Esophagus muscularis mucosa (tissue), 4 donors: ENCODE results near the gene LGALS13. TPM values are rescaled to one million over a fixed set of nuclear protein-coding genes. Genes with fewer than 3 reads are reported as not detected.

Source experiments
- small RNA-seq, 3 donors: library from RNA; depleted of rRNA; stranded (forward); fragments of <200 nt; gene quantifications; one replicate each; pipeline ENCODE3, GENCODE V24; 2016
- total RNA-seq, 4 donors: library from RNA; depleted of rRNA; stranded (reverse); fragments of >200 nt; gene quantifications; one replicate each; pipeline versions ENCODE4 v1.1.0 to v1.2.1, GENCODE V29; 2016

LGALS13 gene
- total RNA-seq, 4 donors from 2014 or later = not detected

Small RNAs within 50 kb of the gene (small RNA-seq; reads per million reads assigned to genes)
- gene AC005176.2 = 0 reads per million in 3 donors
- gene RPS29P24 = 0 reads per million in 3 donors
- 0 reads per million in 3 donors for gene RPS29P25
- gene RPS29P26 = 0 reads per million in 3 donors
- gene RPS29P30 = 0 reads per million in 3 donors

Other genes starting within 250 kb of the LGALS13 start
- 10 to 100 TPM; 31.6 to 47.2 (median 41.5) TPM for gene PAF1, start 211.4 kb upstream of the LGALS13 start, total RNA-seq
- gene MED29, start 211.1 kb upstream of the LGALS13 start, total RNA-seq = 10 to 100 TPM; 24.9 to 58.0 (median 38.3) TPM
- gene ZFP36, start 195.7 kb upstream of the LGALS13 start, total RNA-seq = 100 to 1,000 TPM; 135 to 577 (median 196) TPM
- 10 to 100 TPM; 16.7 to 38.4 (median 22.2) TPM for gene PLEKHG2, start 189.9 kb upstream of the LGALS13 start, total RNA-seq
- gene RPS16, start 166.6 kb upstream of the LGALS13 start, total RNA-seq = 1,000 to 10,000 TPM; 1,316 to 2,441 (median 1,971) TPM
- 100 to 1,000 TPM in 1 of 4 donors, 10 to 100 TPM in 3; 87.6 to 101 (median 91.5) TPM for gene SUPT5H, start 156.9 kb upstream of the LGALS13 start, total RNA-seq
- 10 to 100 TPM; 36.1 to 58.0 (median 51.3) TPM for gene TIMM50, start 121.7 kb upstream of the LGALS13 start, total RNA-seq
- not detected for gene DLL3, start 103.6 kb upstream of the LGALS13 start, total RNA-seq
- gene SELENOV, start 87.4 kb upstream of the LGALS13 start, total RNA-seq = not detected
- gene EID2B, start 69.7 kb upstream of the LGALS13 start, total RNA-seq = 1 to 10 TPM; 3.0 to 6.4 (median 6.1) TPM
- 10 to 100 TPM; 13.9 to 26.4 (median 18.9) TPM for gene EID2, start 62.4 kb upstream of the LGALS13 start, total RNA-seq
- not detected for gene LGALS16, start 53.4 kb downstream of the LGALS13 start, total RNA-seq
- not detected for gene LGALS14, start 102.0 kb downstream of the LGALS13 start, total RNA-seq
- gene CLC, start 135.5 kb downstream of the LGALS13 start, total RNA-seq = not detected
- gene LEUTX, start 176.3 kb downstream of the LGALS13 start, total RNA-seq = not detected
- gene DYRK1B, start 231.6 kb downstream of the LGALS13 start, total RNA-seq = 10 to 100 TPM in 3 of 4 donors, 1 to 10 TPM in 1; 9.3 to 19.4 (median 15.4) TPM
- gene FBL, start 243.9 kb downstream of the LGALS13 start, total RNA-seq = 100 to 1,000 TPM in 2 of 4 donors, 10 to 100 TPM in 2; 90.6 to 142 (median 96.7) TPM